Nephron progenitor cell (in vitro differentiated cells): Measurements from ENCODE around the gene TGM3.

ENCODE experiments used
- DNase-seq: peaks from one replicate; pipeline ENCODE4 v3.0.0; 2021
- H3K27ac Mint-ChIP-seq: 2 replicates; pipeline ENCODE4 v1.8.0; 2021; ENCODE audit warnings: mild to moderate bottlenecking, moderate library complexity, mixed read lengths
- H3K27me3 Mint-ChIP-seq: 2 replicates; pipeline ENCODE4 v1.8.0; 2021; ENCODE audit warnings: mild to moderate bottlenecking, low read depth, mixed read lengths; ENCODE audit not compliant: poor library complexity
- H3K36me3 Mint-ChIP-seq: 2 replicates; pipeline ENCODE4 v1.8.0; 2021; ENCODE audit warnings: low read depth, mixed read lengths
- H3K4me1 Mint-ChIP-seq: 2 replicates; pipeline ENCODE4 v1.8.0; 2021; ENCODE audit warnings: mixed read lengths
- H3K4me3 Mint-ChIP-seq: 2 replicates; pipeline ENCODE4 v1.8.0; 2021; ENCODE audit warnings: mild to moderate bottlenecking, moderate library complexity, mixed read lengths
- H3K9me3 Mint-ChIP-seq: 2 replicates; pipeline ENCODE4 v1.8.0; 2021; ENCODE audit warnings: mild to moderate bottlenecking, moderate library complexity, mixed read lengths
- CTCF ChIP-seq: fragments of 200-600 bp; sonication (generic); IDR thresholded peaks from 2 replicates; pipeline ENCODE4 v1.5.0; 2021; ENCODE audit warnings: antibody characterized with exemption

Gene TGM3

GRCh38 chr20:2365666-2366065 is 69.9 kb downstream of the TGM3 start:
- H3K27ac Mint-ChIP-seq, result no peak overlapping the region
- H3K4me1 Mint-ChIP-seq, result no peaks in the 10 kb centered on the region
- no peak for TF ChIP-seq CTCF
- H3K27me3 Mint-ChIP-seq, result peaks cover 20% of the 10 kb centered on the region
- peaks cover 6% of the 10 kb centered on the region for H3K36me3 Mint-ChIP-seq
- H3K9me3 Mint-ChIP-seq, result peaks cover 41% of the 10 kb centered on the region
- no peak overlapping the region for H3K4me3 Mint-ChIP-seq
- no peak for DNase-seq

GRCh38 chr20:2368621-2369020 is 72.8 kb downstream of the TGM3 start:
- Mint-ChIP-seq H3K27me3 (peaks cover 24% of the 10 kb centered on the region), H3K4me3 (no peak overlapping the region), H3K9me3 (peaks cover 22% of the 10 kb centered on the region), H3K4me1 (no peaks in the 10 kb centered on the region), H3K27ac (no peak overlapping the region), H3K36me3 (no peaks in the 10 kb centered on the region)
- no peak for TF ChIP-seq CTCF
- no peak for DNase-seq

- H3K9me3 Mint-ChIP-seq, result peaks cover 25% of the 10 kb centered on the region
- no peaks in the 10 kb centered on the region for H3K4me1 Mint-ChIP-seq
- peaks cover 27% of the 10 kb centered on the region for H3K27me3 Mint-ChIP-seq
- no peaks in the 10 kb centered on the region for H3K36me3 Mint-ChIP-seq
- DNase-seq, result no peak
- no peak overlapping the region for H3K4me3 Mint-ChIP-seq
- H3K27ac Mint-ChIP-seq, result no peak overlapping the region
- TF ChIP-seq CTCF, result no peak
Measured at GRCh38 chr20:2373098-2373497, 77.3 kb downstream of the TGM3 start.

- Mint-ChIP-seq H3K27me3 (peaks cover 18% of the 10 kb centered on the region), H3K9me3 (peaks cover 12% of the 10 kb centered on the region), H3K36me3 (no peaks in the 10 kb centered on the region), H3K4me3 (no peak overlapping the region), H3K4me1 (no peaks in the 10 kb centered on the region), H3K27ac (no peak overlapping the region)
- no peak for TF ChIP-seq CTCF
- no peak for DNase-seq
Measured at GRCh38 chr20:2374346-2375125, 78.7 kb downstream of the TGM3 start.

GRCh38 chr20:2378893-2379292 is 83.1 kb downstream of the TGM3 start:
- Mint-ChIP-seq H3K36me3 (no peaks in the 10 kb centered on the region), H3K27me3 (peaks cover under 1% of the 10 kb centered on the region), H3K4me1 (no peaks in the 10 kb centered on the region), H3K4me3 (no peak overlapping the region), H3K9me3 (peaks cover 4% of the 10 kb centered on the region), H3K27ac (no peak overlapping the region)
- no peak for DNase-seq
- TF ChIP-seq CTCF, result no peak
